ENCODE data around the gene RBM20.
"Not testable (repeated sequence)": the region's sequence is repeated elsewhere in the genome, so short reads cannot be mapped to it uniquely, and the experiment has no call there.

Gene RBM20

GRCh38 chr10:110679486-110680272, 35.5 kb downstream of the RBM20 start:
- no peak for DNase-seq

GRCh38 chr10:110680273-110681020, 36.3 kb downstream of the RBM20 start:
- no peak for DNase-seq

- DNase-seq: peak; percentile 47
Observed at GRCh38 chr10:110681023-110681681, 37.0 kb downstream of the RBM20 start.

- no peak for DNase-seq
Observed at GRCh38 chr10:110682348-110682747, 38.2 kb downstream of the RBM20 start.

GRCh38 chr10:110684800-110685446, 40.8 kb downstream of the RBM20 start:
- no peak for DNase-seq

GRCh38 chr10:110686047-110686446, 41.9 kb downstream of the RBM20 start:
- no peak for DNase-seq

GRCh38 chr10:110686949-110687348, 42.8 kb downstream of the RBM20 start:
- DNase-seq: no peak

- DNase-seq: no peak
Observed at GRCh38 chr10:110687400-110687799, 43.3 kb downstream of the RBM20 start.

GRCh38 chr10:110691139-110691538, 47.0 kb downstream of the RBM20 start:
- no peak for DNase-seq

GRCh38 chr10:110694263-110694662, 50.1 kb downstream of the RBM20 start:
- DNase-seq: no peak

GRCh38 chr10:110694820-110695538, 50.8 kb downstream of the RBM20 start:
- DNase-seq: no peak

- DNase-seq: no peak
Observed at GRCh38 chr10:110695539-110695886, 51.4 kb downstream of the RBM20 start.

- no peak for DNase-seq
Observed at GRCh38 chr10:110696436-110696835, 52.3 kb downstream of the RBM20 start.

- no peak for DNase-seq
Observed at GRCh38 chr10:110698340-110698739, 54.2 kb downstream of the RBM20 start.

- DNase-seq: no peak
Observed at GRCh38 chr10:110698782-110699201, 54.7 kb downstream of the RBM20 start.

- DNase-seq: no peak
Observed at GRCh38 chr10:110699859-110700468, 55.8 kb downstream of the RBM20 start.

- DNase-seq: no peak
Observed at GRCh38 chr10:110700947-110701616, 56.9 kb downstream of the RBM20 start.

GRCh38 chr10:110701617-110701971, 57.5 kb downstream of the RBM20 start:
- DNase-seq: no peak

- DNase-seq: no peak
Observed at GRCh38 chr10:110704070-110704469, 59.9 kb downstream of the RBM20 start.

- DNase-seq: no peak
Observed at GRCh38 chr10:110704906-110705476, 60.9 kb downstream of the RBM20 start.

- not testable (repeated sequence) for DNase-seq
Observed at GRCh38 chr10:110705596-110705995, 61.5 kb downstream of the RBM20 start.
